K562 (cell line): ENCODE results near the gene EHD2. TPM values are rescaled to one million over a fixed set of nuclear protein-coding genes. Genes with fewer than 3 reads are reported as not detected.

Experiments used
- ELF2 ChIP-seq: fragments of 250-450 bp; sonication (Bioruptor Pico); IDR thresholded peaks from 2 replicates; pipeline ENCODE4 v1.5.0; 2021; ENCODE audit warnings: mild to moderate bottlenecking
- FOXK2 ChIP-seq, 2 experiments: fragments of 450-650 bp; IDR thresholded peaks in 1 of 2; conservative IDR thresholded peaks in 1 of 2; 2 replicates each; pipeline ENCODE4 v1.6.1; 2016; ENCODE audit warnings: low read depth in 2 of 2, mild to moderate bottlenecking in 1 of 2
- HNRNPH1 ChIP-seq: fragments of 200-400 bp; formaldehyde crosslinking; optimal IDR thresholded peaks from 2 replicates; pipeline ENCODE3; 2017; ENCODE audit warnings: low read depth, mild to moderate bottlenecking, low read length, moderate library complexity
- HNRNPLL ChIP-seq: fragments of 200-400 bp; formaldehyde crosslinking; IDR thresholded peaks from 2 replicates; pipeline ENCODE4 v1.6.1; 2017; ENCODE audit warnings: low read length, low read depth, mild to moderate bottlenecking; ENCODE audit not compliant: poor library complexity, severe bottlenecking
- NFYB ChIP-seq: IDR thresholded peaks from 2 replicates; pipeline ENCODE4 v1.6.1; 2011; ENCODE audit warnings: mild to moderate bottlenecking, moderate library complexity; ENCODE audit not compliant: insufficient read length; ENCODE audit errors: extremely low read depth
- RCOR1 ChIP-seq, 2 experiments: IDR thresholded peaks; 2 replicates each; pipeline ENCODE4 v1.6.1; 2012; ENCODE audit warnings: low read depth in 2 of 2, low read length in 2 of 2, borderline replicate concordance in 1 of 2, improper control_type of control experiment in 1 of 2
- RFX5 ChIP-seq: IDR thresholded peaks from 2 replicates; pipeline ENCODE4 v1.6.1; 2011; ENCODE audit warnings: low read depth, mild to moderate bottlenecking, improper control_type of control experiment, low read length
- SMARCA4 ChIP-seq: fragments of 450-650 bp; IDR thresholded peaks from 2 replicates; pipeline ENCODE4 v1.6.1; 2016
- SMC3 ChIP-seq: conservative IDR thresholded peaks from 2 replicates; pipeline ENCODE4 v1.6.1; 2011; ENCODE audit warnings: low read depth, low read length, improper control_type of control experiment; ENCODE audit not compliant: insufficient read depth
- ZNF324 ChIP-seq: fragments of 250-450 bp; sonication (Bioruptor Pico); IDR thresholded peaks from 2 replicates; pipeline ENCODE4 v1.4.0; 2020; ENCODE audit warnings: mild to moderate bottlenecking
- ZNF354B ChIP-seq: fragments of 250-450 bp; sonication (Bioruptor Pico); IDR thresholded peaks from 2 replicates; pipeline ENCODE4 v1.4.0; 2020
- ZNF41 ChIP-seq: fragments of 250-450 bp; sonication (Bioruptor Pico); conservative IDR thresholded peaks from 2 replicates; pipeline ENCODE4 v1.4.0; 2020; ENCODE audit warnings: mild to moderate bottlenecking
- ZNF551 ChIP-seq: fragments of 250-450 bp; sonication (Bioruptor Pico); IDR thresholded peaks from 2 replicates; pipeline ENCODE4 v1.5.0; 2021; ENCODE audit warnings: mild to moderate bottlenecking, moderate library complexity
- ZNF79 ChIP-seq: fragments of 250-450 bp; sonication (Bioruptor Pico); IDR thresholded peaks from 2 replicates; pipeline ENCODE4 v1.4.0; 2020; ENCODE audit warnings: low read depth, mild to moderate bottlenecking, moderate library complexity
- polyA plus RNA-seq, 8 experiments: library from polyadenylated mRNA; depleted of rRNA in 4 of 8; stranded (reverse) in 5 of 8; unstranded in 3 of 8; fragments of >200 nt; fragmentation: Nextera tagmentation in 2 of 8; fragmentation: Illumina TruSeq in 1 of 8; extraction: Ambion mirVana in 2 of 8; extraction: Trizol in 1 of 8; gene quantifications; 2 replicates each; pipeline versions ENCODE4 v1.2.1 to v1.2.3, GENCODE V29; 2011 to 2014; ENCODE audit warnings: inconsistent platforms in 1 of 8, missing spikeins in 1 of 8
- total RNA-seq, 7 experiments: library from RNA; depleted of rRNA in 6 of 7; stranded (reverse); fragments of >200 nt in 6 of 7; fragmentation: Illumina TruSeq in 2 of 7; extraction: Trizol in 2 of 7; gene quantifications; 2 replicates each; pipeline versions ENCODE4 v1.2.1 to v1.2.3, GENCODE V29; 2011 to 2021; ENCODE audit warnings: low replicate concordance in 1 of 7
- TF ChIP-seq, protein P1 (sequence below): fragments of 250-450 bp; sonication (Bioruptor Pico); IDR thresholded peaks from 2 replicates; pipeline ENCODE4 v1.4.0; 2020; ENCODE audit warnings: mild to moderate bottlenecking, moderate library complexity, borderline replicate concordance
- TF ChIP-seq, protein P2 (sequence below): fragments of 450-650 bp; IDR thresholded peaks from 2 replicates; pipeline ENCODE4 v1.6.1; 2016; ENCODE audit warnings: mild to moderate bottlenecking
- TF ChIP-seq, protein P3 (sequence below): fragments of 250-450 bp; sonication (Bioruptor Pico); IDR thresholded peaks from 2 replicates; pipeline ENCODE4 v1.8.0; 2022; ENCODE audit warnings: inconsistent platforms, mild to moderate bottlenecking, moderate library complexity, borderline replicate concordance
- TF ChIP-seq, protein P4 (sequence below): fragments of 250-450 bp; sonication (Bioruptor Pico); IDR thresholded peaks from 2 replicates; pipeline ENCODE4 v1.5.0; 2021

Gene EHD2
- total and polyA plus RNA-seq, 9 of the 15 experiments (the other 6 are each of a cell fraction or from before 2014, with no cell fraction given): 1.7 to 32.2 (median 3.0) TPM

DNA sequence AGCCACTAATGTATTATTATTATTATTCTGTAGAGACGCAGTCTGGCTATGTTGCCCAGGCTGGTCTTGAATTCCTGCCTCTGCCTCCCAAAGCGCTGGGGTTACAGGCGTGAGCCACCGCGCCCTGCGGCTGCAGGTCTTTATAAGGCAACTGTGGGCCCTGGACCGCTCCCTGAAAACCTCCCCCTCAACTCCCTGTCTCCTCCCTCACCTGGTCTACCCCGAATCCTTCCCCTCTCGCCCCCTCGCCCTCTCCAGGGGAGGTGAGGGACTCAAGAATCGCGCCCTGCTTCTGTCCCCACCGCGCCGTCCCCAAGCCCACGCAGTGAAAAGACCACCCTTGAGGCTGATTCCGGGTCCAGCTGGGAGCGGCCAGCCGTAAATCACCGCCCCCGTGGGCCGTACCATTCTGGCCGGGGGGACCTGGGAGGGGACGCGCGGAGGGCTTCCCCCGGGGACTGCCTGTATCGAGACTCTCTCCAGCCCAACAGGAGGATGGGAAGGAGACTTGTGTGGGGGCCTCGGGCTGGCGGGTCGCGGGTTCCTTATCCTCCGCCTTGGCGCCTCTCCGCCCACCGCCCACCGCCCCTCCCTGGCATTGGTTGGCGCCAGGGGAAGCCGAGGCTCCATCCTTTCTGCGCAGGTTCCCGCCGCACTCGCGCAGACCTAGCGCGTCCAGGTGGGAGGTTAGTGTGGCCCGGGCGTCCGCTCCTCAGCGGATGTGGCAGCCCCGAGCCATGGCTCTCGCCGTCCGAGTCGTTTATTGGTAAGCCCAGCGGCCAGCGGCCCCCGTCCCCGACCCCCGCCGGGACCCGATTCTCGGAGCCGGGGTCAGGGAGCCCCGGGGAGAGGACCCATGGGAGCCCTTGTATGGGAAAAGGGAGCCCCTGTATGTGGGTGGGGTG lies 65.1 kb downstream of the EHD2 start, which contains the start of gene SELENOW (continued):
- TF ChIP-seq ZNF79 (CRISPR knock-in tag) (no peak), SMARCA4 (no peak), ZNF41 (CRISPR knock-in tag) (no peak), FOXK2 (conservative IDR thresholded peaks at IDR 0.05 in 1 of 2, IDR thresholded peaks at IDR 0.05 in 1 of 2; ENCODE audit: low read depth in 2 of 2) (peak in 1 of 2 experiments; percentile 100; a peak in 3 of 4 replicates), NFYB (no peak), ZNF551 (no peak), ZNF354B (CRISPR knock-in tag) (no peak), HNRNPLL (peak; percentile 64), ZNF324 (CRISPR knock-in tag) (no peak), HNRNPH1 (no peak), SMC3 (no peak), RFX5 (no peak), ELF2 (peak; percentile 64; the same call in 1 of the 2 replicates), RCOR1 (IDR thresholded peaks at IDR 0.05; ENCODE audit: borderline replicate concordance in 1 of 2, low read depth in 2 of 2, low read length in 2 of 2) (0 out of 4 replicates have a peak, but pooled peaks of 1 of the 2 experiments have one; percentile 20)
- TF ChIP-seq, protein P1, sequence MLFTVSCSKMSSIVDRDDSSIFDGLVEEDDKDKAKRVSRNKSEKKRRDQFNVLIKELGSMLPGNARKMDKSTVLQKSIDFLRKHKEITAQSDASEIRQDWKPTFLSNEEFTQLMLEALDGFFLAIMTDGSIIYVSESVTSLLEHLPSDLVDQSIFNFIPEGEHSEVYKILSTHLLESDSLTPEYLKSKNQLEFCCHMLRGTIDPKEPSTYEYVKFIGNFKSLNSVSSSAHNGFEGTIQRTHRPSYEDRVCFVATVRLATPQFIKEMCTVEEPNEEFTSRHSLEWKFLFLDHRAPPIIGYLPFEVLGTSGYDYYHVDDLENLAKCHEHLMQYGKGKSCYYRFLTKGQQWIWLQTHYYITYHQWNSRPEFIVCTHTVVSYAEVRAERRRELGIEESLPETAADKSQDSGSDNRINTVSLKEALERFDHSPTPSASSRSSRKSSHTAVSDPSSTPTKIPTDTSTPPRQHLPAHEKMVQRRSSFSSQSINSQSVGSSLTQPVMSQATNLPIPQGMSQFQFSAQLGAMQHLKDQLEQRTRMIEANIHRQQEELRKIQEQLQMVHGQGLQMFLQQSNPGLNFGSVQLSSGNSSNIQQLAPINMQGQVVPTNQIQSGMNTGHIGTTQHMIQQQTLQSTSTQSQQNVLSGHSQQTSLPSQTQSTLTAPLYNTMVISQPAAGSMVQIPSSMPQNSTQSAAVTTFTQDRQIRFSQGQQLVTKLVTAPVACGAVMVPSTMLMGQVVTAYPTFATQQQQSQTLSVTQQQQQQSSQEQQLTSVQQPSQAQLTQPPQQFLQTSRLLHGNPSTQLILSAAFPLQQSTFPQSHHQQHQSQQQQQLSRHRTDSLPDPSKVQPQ (CRISPR knock-in tag): no peak
- TF ChIP-seq, protein P2, sequence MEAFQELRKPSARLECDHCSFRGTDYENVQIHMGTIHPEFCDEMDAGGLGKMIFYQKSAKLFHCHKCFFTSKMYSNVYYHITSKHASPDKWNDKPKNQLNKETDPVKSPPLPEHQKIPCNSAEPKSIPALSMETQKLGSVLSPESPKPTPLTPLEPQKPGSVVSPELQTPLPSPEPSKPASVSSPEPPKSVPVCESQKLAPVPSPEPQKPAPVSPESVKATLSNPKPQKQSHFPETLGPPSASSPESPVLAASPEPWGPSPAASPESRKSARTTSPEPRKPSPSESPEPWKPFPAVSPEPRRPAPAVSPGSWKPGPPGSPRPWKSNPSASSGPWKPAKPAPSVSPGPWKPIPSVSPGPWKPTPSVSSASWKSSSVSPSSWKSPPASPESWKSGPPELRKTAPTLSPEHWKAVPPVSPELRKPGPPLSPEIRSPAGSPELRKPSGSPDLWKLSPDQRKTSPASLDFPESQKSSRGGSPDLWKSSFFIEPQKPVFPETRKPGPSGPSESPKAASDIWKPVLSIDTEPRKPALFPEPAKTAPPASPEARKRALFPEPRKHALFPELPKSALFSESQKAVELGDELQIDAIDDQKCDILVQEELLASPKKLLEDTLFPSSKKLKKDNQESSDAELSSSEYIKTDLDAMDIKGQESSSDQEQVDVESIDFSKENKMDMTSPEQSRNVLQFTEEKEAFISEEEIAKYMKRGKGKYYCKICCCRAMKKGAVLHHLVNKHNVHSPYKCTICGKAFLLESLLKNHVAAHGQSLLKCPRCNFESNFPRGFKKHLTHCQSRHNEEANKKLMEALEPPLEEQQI: no peak
- TF ChIP-seq, protein P3, sequence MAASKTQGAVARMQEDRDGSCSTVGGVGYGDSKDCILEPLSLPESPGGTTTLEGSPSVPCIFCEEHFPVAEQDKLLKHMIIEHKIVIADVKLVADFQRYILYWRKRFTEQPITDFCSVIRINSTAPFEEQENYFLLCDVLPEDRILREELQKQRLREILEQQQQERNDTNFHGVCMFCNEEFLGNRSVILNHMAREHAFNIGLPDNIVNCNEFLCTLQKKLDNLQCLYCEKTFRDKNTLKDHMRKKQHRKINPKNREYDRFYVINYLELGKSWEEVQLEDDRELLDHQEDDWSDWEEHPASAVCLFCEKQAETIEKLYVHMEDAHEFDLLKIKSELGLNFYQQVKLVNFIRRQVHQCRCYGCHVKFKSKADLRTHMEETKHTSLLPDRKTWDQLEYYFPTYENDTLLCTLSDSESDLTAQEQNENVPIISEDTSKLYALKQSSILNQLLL (CRISPR knock-in tag): no peak
- TF ChIP-seq, protein P4, sequence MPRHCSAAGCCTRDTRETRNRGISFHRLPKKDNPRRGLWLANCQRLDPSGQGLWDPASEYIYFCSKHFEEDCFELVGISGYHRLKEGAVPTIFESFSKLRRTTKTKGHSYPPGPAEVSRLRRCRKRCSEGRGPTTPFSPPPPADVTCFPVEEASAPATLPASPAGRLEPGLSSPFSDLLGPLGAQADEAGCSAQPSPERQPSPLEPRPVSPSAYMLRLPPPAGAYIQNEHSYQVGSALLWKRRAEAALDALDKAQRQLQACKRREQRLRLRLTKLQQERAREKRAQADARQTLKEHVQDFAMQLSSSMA (CRISPR knock-in tag): no peak
